ENCODE results near the gene ATF6.
"Not testable (repeated sequence)": the region's sequence is repeated elsewhere in the genome, so short reads cannot be mapped to it uniquely, and the experiment has no call there.

Gene ATF6

DNA sequence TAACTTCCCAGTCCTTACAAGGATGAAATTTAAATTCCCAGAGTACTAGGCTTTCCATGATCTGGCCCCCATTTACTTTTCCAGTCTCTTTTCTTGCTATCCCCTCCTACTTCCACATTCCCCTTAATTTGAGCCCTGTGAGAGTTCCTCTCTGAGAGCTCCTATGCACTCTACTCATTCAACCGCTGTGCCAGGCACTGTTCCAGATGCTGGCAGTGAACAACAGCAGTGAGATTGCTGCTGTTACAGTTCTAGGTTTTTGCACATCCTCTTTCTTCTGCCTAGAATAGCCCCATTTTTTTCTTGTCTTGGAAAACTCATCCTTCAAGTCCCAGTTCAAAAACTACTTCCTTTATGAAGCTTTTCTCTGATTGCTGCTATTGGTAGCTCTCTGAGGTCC lies 18.8 kb downstream of the ATF6 start:
- no peak for DNase-seq

DNA sequence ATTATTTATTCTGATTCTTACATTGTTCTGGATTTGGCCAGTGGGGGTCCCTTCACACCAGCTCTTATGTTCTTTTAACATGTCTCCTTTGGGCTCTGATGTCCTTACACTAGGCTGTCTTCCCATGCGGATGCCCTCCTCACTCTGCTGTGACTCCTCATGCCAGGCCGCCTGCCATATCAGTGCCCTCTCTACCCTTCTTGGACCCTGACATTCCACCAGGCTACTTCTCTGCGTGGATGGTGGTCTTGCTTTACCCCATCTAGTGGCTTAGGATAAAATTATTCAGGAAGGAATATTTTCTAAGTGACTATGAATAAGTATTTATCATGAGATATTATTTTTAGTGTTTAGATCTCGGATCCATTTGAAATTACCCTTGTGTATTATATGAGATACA lies 21.2 kb downstream of the ATF6 start:
- no peak for DNase-seq

DNA sequence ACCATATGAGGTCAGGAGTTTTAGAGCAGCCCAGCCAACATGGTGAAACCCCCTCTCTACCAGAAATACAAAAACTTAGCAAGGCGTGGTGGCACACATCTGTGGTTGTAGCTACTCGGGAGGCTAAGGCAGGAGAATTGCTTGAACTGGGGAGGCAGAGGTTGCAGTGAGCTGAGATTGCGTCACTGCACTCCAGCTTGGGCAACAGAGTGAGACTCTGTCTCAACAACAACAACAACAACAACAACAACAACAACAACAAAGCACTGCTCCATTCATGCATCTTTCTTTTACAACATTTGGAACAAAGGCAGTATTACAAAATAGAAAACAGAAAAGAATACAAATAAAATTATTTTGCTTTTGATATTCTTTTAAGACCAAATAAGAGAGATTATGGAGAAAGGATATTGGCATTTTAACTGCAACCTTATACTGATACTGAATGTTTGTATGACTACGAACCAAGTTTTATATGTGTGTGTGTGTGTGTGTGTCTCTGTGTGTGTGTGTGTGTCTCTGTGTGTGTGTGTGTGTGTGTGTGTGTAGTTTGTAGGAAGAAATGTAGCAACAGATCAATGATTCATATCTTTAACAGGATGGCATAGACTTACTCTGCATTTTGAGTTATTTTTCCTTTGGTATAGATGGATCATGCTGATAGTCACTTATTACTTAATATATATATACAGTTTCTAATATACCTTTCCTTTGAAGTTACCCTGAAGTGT lies 24.6 kb downstream of the ATF6 start:
- no peak for DNase-seq

DNA sequence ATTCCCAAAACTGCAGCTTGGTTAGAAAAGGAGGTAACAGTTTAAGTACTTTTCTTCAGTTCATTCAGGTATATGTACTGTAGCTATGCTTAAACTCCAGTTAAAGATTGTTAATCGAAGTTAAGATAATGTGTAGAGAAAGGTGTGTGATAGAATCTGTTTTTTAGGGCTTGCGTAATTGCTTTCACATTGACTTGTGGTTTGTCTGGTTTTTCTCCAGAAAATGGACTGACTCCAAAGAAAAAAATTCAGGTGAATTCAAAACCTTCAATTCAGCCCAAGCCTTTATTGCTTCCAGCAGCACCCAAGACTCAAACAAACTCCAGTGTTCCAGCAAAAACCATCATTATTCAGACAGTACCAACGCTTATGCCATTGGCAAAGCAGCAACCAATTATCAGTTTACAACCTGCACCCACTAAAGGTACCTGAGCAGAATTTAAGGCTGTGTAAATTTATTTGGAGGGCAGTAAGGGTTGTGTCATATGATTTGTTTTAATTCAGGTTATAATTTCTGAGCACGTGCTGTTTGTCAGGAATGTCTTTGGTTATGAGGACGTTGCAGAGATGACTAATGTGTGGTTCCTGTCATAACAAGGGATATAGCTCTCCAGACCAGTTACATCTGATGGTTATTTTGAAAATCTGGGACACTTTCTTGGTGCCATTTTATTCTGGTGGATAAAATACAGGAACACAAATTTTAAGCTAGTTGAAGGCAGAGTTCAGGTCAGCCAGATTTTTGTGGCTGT lies 26.0 kb downstream of the ATF6 start:
- no peak for DNase-seq

DNA sequence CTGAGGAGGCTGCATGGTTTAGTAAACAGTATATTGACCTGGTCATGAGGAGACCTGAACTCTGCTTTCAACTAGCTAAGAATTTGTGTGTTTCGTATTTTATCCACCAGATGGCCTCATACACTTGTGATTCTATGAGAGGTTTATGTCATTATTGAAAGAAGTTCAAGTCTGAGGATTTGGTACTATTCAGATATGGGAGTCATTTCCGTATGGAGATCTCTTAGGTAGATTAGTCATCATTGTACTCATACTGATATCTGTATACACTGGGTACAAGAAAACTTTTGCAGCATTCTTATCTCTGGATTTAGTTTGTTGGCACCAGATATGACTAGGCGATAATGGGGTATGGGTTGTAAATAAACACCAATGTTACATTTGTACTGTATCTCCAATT lies 26.6 kb downstream of the ATF6 start:
- DNase-seq, result no peak

DNA sequence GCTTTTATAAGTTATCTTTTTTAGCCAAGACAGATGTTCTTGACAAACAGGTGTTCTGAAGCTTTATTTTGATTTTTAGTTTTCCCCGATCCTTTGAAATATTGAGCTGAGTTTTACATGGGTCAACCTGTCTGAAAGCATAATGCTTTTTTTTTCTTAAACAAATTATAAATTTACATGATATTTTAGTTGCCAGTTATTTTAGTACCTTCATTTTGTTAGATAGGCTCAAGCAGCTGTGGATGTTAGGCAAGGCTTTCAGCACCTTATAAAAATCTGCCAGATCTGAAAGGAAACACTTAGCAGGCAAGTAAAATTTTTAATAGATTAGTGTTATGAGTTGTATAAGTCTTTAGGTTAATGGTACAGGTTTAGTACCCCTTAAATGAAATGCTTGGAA lies 33.7 kb downstream of the ATF6 start:
- DNase-seq, result no peak

DNA sequence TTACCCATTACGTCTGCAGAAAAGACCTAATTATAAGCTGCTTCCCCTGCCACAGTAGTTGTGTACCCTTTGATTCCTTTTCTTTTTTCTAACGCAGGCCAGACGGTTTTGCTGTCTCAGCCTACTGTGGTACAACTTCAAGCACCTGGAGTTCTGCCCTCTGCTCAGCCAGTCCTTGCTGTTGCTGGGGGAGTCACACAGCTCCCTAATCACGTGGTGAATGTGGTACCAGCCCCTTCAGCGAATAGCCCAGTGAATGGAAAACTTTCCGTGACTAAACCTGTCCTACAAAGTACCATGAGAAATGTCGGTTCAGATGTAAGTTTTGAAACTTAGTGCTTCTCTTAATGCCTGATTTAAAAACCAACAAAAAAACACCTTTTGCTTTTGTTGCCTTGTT lies 35.8 kb downstream of the ATF6 start:
- DNase-seq, result peak; percentile 34

DNA sequence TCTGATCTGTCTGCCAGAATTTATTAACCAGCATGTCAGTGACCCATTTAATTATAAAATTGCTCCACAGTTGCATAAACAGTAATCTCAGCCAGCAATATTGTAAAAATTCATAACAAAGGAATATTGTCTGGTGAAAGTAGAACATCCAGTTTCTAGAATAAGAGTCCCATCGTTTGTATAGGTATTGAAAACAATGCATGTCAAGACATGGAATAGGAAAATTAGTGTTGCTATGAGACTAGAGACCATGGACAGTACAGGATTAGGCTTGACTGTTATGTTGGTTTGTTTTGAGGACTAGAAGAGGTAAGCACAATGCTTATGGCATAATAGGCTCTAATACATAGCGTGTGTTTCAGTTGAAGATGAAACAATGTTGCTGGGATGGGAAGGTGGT lies 37.1 kb downstream of the ATF6 start:
- DNase-seq, result no peak

DNA sequence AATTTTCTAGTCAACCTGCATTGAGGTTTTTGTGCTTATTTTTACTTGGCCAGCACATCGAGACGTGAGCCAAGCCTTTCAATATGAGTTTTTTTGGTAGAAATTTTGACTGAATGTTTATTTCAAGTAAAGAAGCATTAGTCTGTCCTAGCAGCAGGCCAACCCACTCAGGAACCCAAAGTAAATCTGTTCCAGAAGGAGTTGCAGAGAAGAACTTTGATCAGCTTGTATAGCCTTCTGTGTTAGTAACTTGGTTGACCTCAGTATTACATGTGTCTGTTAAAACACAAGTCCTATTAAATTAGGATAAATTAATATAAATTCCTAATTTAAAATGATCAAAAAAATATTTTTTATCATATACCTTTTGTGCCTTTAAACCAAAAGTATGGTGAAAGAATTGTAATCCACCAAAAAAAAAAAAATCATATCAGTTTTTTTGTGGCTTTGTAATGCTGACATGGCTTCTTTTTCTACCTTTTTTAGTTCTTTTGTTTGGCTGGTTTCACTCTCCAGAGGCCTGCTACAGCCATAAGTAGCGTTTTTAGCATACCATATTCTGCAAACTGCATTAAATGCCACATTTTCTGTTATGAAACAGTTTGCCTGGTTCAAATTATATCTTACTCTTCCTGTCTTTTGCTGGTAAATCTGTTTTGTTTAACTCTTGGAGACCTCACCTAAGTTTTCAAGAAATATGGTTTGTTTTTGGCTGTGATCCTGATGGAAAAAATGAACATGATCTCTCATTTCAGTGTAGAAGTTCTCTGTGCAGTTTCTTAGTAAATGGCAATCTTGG lies 39.5 kb downstream of the ATF6 start:
- DNase-seq, result no peak

DNA sequence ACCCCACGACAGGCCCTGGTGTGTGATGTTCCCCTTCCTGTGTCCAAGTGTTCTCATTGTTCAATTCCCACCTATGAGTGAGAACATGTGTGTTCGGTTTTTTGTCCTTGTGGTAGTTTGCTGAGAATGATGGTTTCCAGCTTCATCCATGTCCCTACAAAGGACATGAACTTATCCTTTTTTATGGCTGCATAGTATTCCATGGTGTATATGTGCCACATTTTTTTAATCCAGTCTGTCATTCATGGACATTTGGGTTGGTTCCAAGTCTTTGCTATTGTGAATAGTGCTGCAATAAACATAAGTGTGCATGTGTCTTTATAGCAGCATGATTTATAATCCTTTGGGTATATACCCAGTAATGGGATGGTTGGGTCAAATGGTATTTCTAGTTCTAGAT lies 43.1 kb downstream of the ATF6 start:
- not testable (repeated sequence) for DNase-seq

DNA sequence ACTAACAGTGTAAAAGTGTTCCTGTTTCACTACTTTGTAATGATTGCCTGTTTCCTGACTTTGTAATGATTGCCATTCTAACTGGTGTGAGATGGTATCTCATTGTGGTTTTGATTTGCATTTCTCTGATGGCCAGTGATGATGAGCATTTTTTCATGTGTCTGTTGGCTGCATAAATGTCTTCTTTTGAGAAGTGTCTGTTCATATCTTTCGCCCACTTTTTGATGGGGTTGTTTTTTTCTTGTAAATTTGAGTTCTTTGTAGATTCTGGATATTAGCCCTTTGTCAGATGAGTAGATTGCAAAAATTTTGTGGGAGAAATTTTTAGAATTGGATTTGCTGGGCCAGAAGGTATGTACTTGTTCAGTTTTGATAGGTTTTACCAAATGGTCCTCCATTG lies 43.5 kb downstream of the ATF6 start:
- DNase-seq, result not testable (repeated sequence)

DNA sequence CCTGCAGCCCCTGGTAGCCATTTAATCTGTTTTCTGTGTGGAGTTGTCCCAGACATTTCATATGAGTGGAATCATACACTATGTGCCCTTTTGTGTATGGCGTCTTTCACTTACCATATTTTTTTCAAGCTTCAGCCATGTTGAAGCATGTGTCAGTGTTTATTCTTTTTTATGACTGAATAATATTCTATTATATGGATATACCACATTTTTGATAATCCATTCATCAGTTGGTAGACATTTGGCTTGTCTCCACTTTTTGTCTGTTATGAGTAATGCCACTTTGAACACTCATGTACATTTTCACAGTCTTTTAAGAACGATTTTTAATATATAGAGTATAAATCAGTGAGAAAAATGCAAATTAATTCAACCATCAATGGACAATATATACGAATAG lies 44.7 kb downstream of the ATF6 start:
- DNase-seq, result no peak

DNA sequence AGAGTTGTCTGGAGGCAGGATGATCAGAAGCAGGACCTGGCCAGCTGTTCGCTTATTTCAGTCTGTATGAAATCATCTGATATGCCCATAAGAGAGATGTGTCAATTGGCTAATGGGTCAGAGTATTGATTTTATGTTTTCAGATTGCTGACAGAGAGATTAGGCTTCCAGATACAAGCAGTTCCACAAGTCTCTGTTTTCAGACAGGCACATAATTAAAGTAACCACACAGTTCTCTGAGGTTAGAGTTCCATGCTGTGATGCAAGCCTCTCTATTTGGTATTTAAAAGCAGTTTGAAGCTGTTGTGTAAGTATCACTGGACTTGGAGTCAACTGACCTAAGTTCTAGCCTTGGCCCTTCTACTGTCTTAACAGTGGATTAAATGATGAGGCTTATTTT lies 50.1 kb downstream of the ATF6 start:
- no peak for DNase-seq

DNA sequence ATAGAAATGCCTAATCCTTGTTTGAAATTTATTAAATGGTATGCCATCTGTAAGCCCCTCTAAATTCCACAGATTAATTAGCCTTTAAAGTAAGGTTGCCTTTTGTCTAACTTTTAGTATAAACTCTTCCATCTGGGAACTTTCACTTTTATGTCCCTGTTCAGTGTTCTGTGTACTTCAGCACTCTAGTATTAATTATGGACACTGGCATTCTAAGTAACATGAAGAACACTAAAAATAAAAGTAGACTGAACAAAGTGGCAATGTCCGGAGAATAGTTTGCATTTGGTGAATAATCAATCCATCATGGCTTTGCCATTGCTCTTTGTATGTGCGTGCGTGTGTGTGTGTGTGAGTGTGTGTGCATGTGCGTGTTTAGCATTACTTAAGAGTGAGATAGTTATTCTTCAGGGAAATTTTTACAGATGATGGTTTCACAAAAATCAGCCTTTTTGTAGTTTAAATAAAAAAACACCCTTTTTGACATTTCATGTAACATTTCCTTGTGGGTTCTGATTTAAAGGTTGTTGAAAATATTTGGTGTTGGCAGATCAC lies 51.1 kb downstream of the ATF6 start:
- no peak for DNase-seq

DNA sequence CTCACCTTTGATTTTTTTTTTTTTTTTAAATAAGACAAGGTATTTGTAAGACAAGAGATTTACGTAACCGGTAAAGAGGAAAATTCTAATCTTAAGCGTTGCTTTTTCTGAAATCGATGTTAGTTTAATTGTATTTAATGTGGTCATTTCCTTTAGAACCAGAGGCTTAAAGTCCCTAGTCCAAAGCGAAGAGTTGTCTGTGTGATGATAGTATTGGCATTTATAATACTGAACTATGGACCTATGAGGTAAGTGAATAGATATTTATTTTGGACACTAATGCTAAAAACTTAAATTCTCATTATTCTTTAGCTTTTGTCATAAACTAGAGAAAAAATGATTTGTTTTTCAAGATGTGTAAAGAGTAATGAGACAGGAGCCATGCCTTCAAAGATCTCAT lies 54.8 kb downstream of the ATF6 start:
- no peak for DNase-seq

DNA sequence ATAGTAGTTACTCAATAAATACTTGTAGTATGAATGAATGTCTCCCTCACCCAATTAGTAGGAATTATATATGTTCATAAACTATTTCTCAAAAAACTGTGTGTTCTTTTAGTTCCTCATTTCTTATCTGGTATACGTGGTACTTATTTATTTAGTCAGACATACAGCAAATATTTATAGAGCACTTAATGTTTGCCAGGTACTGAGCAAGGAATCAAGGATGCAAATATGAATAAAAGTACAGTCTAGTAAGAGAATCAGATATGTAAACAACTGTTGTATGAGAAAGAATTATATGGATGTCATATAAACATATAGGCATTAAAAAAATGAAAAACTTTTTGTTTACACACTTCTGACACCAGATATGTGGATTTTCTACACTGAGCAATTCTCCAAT lies 58.5 kb downstream of the ATF6 start:
- DNase-seq, result no peak

DNA sequence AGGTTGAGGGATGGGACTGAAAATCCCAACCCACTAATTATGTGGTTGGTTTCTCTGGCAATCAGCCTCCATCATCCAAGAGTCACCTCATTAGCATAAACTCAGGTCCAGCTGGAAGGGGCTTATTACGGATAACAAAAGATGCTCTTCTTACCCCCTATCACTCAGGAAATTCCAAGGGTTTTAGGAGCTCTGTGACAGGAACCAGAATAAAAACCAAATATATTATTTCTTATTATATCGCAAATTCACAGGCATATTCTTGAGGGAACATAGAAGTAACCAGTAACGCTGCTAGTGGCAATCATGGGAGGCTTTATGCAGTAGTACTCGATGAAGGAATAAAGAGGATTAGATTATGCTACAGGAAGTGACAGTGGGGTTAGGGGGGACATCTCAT lies 59.7 kb downstream of the ATF6 start:
- DNase-seq, result no peak

DNA sequence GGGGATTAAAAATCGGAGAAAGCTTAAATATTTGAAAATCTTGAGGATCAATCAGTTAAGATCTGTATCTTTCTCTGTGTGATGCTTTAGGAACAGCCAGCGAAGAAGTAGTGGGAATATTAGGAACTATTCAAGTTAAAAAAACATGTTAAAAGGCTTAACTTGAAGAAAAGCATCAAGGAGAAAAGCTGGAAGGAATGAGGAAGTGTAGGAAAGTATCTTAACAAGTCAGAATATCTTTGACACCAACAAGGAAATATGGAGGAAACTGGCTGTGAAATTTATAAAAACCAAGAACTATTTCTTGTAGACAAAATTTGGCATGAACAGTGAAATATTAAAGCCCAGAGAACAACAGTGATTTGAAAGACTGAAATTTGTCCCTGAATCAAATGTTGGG lies 60.4 kb downstream of the ATF6 start:
- no peak for DNase-seq

DNA sequence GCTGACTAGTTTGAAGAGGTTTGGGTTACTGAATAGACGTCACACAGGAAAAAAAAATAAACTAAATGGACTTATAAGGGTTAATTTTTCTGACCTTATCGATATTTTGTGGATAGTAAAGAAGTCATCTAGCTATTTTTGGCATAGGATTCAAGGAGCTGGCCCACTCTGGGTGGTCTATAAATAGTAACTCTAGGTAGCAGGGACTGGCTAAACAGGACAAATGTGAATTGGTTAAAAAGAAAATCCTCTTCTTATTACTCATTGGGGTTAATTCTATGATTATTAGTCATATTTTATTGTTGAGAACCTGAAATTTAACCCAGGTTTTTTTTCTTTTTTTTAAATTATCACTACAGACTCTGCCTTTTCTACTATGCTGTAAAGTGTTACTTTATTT lies 61.7 kb downstream of the ATF6 start:
- DNase-seq, result no peak

DNA sequence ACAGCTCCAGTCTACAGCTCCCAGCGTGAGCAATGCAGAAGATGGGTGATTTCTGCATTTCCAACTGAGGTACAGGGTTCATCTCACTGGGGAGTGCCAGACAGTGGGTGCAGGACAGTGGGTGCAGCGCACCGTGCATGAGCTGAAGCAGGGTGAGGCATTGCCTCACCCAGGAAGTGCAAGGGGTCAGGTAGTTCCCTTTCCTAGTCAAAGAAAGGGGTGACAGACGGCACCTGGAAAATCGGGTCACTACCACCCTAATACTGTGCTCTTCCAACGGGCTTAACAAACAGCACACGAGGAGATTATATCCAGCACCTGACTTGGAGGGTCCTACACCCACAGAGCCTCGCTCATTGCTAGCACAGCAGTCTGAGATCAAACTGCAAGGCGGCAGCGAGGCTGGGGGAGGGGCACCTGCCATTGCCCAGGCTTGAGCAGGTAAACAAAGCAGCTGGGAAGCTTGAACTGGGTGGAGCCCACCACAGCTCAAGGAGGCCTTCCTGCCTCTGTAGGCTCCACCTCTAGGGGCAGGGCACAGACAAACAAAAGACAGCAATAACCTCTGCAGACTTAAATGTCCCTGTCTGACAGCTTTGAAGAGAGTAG lies 66.3 kb downstream of the ATF6 start:
- DNase-seq, result not testable (repeated sequence)

DNA sequence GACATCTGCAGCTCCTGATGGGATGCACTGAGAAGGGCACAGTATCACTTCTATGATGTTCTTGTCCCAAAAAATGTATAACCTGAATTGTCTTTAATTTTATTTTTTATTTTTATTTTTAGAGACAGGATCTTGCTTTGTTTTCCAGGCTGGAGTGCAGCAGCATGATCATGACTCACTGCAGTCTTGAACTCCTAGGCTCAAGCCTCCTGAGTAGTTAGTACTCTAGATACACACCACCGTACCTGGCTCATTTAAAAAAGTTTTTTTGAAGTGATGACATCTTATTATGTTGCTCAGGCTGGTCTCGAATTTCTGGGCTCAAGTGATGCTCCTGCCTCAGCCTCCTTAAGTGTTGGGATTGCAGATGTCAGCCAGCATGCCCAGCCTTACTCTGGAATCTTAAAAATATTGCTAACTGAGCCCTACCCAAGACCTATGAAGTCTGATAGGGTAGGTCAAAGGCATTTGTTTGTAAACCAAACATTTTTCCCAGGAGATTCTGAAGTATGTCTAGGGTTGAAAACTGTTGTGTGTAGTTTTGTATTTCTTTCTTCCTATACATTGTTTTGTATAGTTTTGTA lies 68.9 kb downstream of the ATF6 start:
- no peak for DNase-seq

DNA sequence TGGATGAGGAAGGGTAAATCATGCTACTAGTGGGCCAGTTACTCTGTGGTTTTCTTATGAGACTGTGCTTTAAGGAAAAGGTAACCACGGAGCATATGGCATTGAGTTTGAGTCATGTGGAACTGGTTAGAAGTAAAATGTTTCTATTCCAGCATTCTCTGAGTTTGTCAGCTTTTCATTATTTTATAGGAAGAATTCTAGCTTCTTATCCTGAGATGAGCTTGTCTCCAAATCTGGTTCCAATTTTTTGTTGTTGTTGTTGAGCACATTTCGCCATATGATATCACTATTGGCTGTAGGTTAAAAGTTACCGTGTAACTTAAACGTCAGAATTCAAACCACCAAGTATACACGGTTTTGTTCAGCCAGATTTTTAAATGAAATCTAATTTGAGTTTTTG lies 69.9 kb downstream of the ATF6 start:
- DNase-seq, result no peak

DNA sequence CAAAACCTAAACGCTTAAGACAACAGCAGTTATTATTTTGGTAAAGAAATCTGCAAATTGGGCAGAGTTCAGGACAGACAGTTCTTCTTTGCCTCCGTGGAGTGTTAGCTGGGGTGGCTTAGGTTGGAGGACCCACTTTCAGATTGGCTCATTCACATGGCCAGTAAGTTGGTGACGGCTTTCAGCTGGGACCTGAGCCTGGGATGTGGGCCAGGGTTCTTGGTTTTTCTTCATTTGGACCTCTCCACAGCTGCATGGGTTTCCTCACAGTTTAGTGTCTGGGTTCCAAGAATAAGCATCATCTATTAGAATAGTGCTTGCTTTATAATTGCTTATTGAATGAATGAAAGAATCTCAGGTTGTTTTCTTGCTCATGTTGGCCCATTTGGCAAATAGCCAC lies 72.2 kb downstream of the ATF6 start:
- DNase-seq, result peak; percentile 27

Measured in right hindlimb (tissue), 1 donor.